Activated CD4-positive, alpha-beta memory T cell treated with anti-CD3 and anti-CD28 coated beads, Interleukin-2, amount 10 ng/mL, durations not matched to agents 7 days and 5 days (primary cell): Measurements from ENCODE around the gene TGFA. TPM values are rescaled to one million over a fixed set of nuclear protein-coding genes. Genes with fewer than 3 reads are reported as not detected.

ENCODE experiments used
- CTCF ChIA-PET: fragments of 350-600 bp; sonication (Branson Sonifier 250); formaldehyde crosslinking; loops from one replicate; lab custom pipeline; 2021; ENCODE audit warnings: antibody characterized with exemption, inconsistent platforms; lab: Charles Lee
- POLR2A ChIA-PET: fragments of 350-600 bp; sonication (Branson Sonifier 250); formaldehyde crosslinking; loops from one replicate; lab custom pipeline; 2021; ENCODE audit warnings: antibody characterized with exemption; lab: Charles Lee
- DNase-seq: peaks from one replicate; pipeline ENCODE4 v3.0.0-alpha.2; 2020
- H3K27ac Mint-ChIP-seq: one replicate; pipeline ENCODE4 v1.8.0; 2021; ENCODE audit warnings: mild to moderate bottlenecking, mixed read lengths
- H3K27me3 Mint-ChIP-seq: one replicate; pipeline ENCODE4 v1.8.0; 2021; ENCODE audit warnings: mixed read lengths
- H3K36me3 Mint-ChIP-seq: one replicate; pipeline ENCODE4 v1.8.0; 2021; ENCODE audit warnings: low read depth, mixed read lengths
- H3K4me1 Mint-ChIP-seq: one replicate; pipeline ENCODE4 v1.8.0; 2021; ENCODE audit warnings: mixed read lengths
- H3K4me3 Mint-ChIP-seq: one replicate; pipeline ENCODE4 v1.8.0; 2021; ENCODE audit warnings: mild to moderate bottlenecking, mixed read lengths
- H3K9me3 Mint-ChIP-seq: one replicate; pipeline ENCODE4 v1.8.0; 2021; ENCODE audit warnings: mixed read lengths
- total RNA-seq, 2 experiments: library from RNA; stranded (reverse); gene quantifications; one replicate each; pipeline ENCODE4 v1.2.3, GENCODE V29; 2021

TGFA gene
- total RNA-seq, 2 experiments from 2014 or later = not detected

- no peak overlapping the region for H3K4me3 Mint-ChIP-seq
- no peaks in the 10 kb centered on the region for H3K9me3 Mint-ChIP-seq
- no peak for DNase-seq
- no peak overlapping the region for H3K27ac Mint-ChIP-seq
- H3K36me3 Mint-ChIP-seq = no peaks in the 10 kb centered on the region
- ChIA-PET CTCF (interaction anchor here (1.3 kb wide), 1 partner anchor 119 kb away, joined by 3 read pairs; no protein-coding TSS in a partner anchor), POLR2A (no interaction called here)
- H3K4me1 Mint-ChIP-seq = no peaks in the 10 kb centered on the region
- H3K27me3 Mint-ChIP-seq = peaks cover 15% of the 10 kb centered on the region
Measured at GRCh38 chr2:70498528-70498927, 55.1 kb downstream of the TGFA start.

GRCh38 chr2:70498054-70498453 is 55.6 kb downstream of the TGFA start:
- Mint-ChIP-seq H3K4me1 (no peaks in the 10 kb centered on the region), H3K4me3 (no peak overlapping the region), H3K27me3 (peaks cover 15% of the 10 kb centered on the region), H3K36me3 (no peaks in the 10 kb centered on the region), H3K9me3 (no peaks in the 10 kb centered on the region), H3K27ac (no peak overlapping the region)
- DNase-seq = no peak
- CTCF ChIA-PET = interaction anchor here (0.8 to 1.3 kb wide), 3 partner anchors 23 to 194 kb away, joined by 3 to 5 read pairs (median 3); no protein-coding TSS in a partner anchor
- POLR2A ChIA-PET = interaction anchor here (0.8 kb wide), 1 partner anchor 11 kb away, joined by 3 read pairs; no protein-coding TSS in a partner anchor

- no peak for DNase-seq
- Mint-ChIP-seq H3K4me1 (no peaks in the 10 kb centered on the region), H3K4me3 (no peak overlapping the region), H3K27ac (no peak overlapping the region), H3K36me3 (no peaks in the 10 kb centered on the region), H3K27me3 (peaks cover 15% of the 10 kb centered on the region), H3K9me3 (no peaks in the 10 kb centered on the region)
- ChIA-PET POLR2A (no interaction called here), CTCF (interaction anchor here (1.2 kb wide), 1 partner anchor 22 kb away, joined by 5 read pairs; no protein-coding TSS in a partner anchor)
Measured at GRCh38 chr2:70496819-70497218, 56.8 kb downstream of the TGFA start.

GRCh38 chr2:70494293-70494886 is 59.2 kb downstream of the TGFA start:
- Mint-ChIP-seq H3K36me3 (no peaks in the 10 kb centered on the region), H3K4me3 (no peak overlapping the region), H3K27ac (no peak overlapping the region), H3K27me3 (peaks cover 11% of the 10 kb centered on the region), H3K4me1 (no peaks in the 10 kb centered on the region), H3K9me3 (no peaks in the 10 kb centered on the region)
- CTCF ChIA-PET = no interaction called here
- POLR2A ChIA-PET = no interaction called here
- no peak for DNase-seq

- Mint-ChIP-seq H3K27me3 (peaks cover 7% of the 10 kb centered on the region), H3K4me1 (no peaks in the 10 kb centered on the region), H3K4me3 (no peak overlapping the region), H3K9me3 (no peaks in the 10 kb centered on the region), H3K36me3 (no peaks in the 10 kb centered on the region), H3K27ac (no peak overlapping the region)
- ChIA-PET POLR2A (no interaction called here), CTCF (no interaction called here)
- no peak for DNase-seq
Measured at GRCh38 chr2:70490381-70490780, 63.2 kb downstream of the TGFA start.

- Mint-ChIP-seq H3K36me3 (no peaks in the 10 kb centered on the region), H3K4me3 (no peak overlapping the region), H3K27me3 (peaks cover 5% of the 10 kb centered on the region), H3K27ac (no peak overlapping the region), H3K9me3 (no peaks in the 10 kb centered on the region), H3K4me1 (no peaks in the 10 kb centered on the region)
- no peak for DNase-seq
- POLR2A ChIA-PET = no interaction called here
- CTCF ChIA-PET = no interaction called here
Measured at GRCh38 chr2:70489165-70489564, 64.5 kb downstream of the TGFA start.

GRCh38 chr2:70484086-70484485 is 69.5 kb downstream of the TGFA start:
- CTCF ChIA-PET = no interaction called here
- no peaks in the 10 kb centered on the region for H3K9me3 Mint-ChIP-seq
- no peaks in the 10 kb centered on the region for H3K36me3 Mint-ChIP-seq
- no peaks in the 10 kb centered on the region for H3K4me1 Mint-ChIP-seq
- H3K27ac Mint-ChIP-seq = no peak overlapping the region
- peaks cover 8% of the 10 kb centered on the region for H3K27me3 Mint-ChIP-seq
- no peak overlapping the region for H3K4me3 Mint-ChIP-seq
- POLR2A ChIA-PET = no interaction called here
- no peak for DNase-seq

- CTCF ChIA-PET = no interaction called here
Measured at GRCh38 chr2:70482401-70482800, 71.2 kb downstream of the TGFA start.

GRCh38 chr2:70480468-70480867 is 73.2 kb downstream of the TGFA start:
- DNase-seq = no peak
- H3K4me3 Mint-ChIP-seq = no peak overlapping the region
- peaks cover 13% of the 10 kb centered on the region for H3K27me3 Mint-ChIP-seq
- H3K4me1 Mint-ChIP-seq = peaks cover 3% of the 10 kb centered on the region
- H3K9me3 Mint-ChIP-seq = no peaks in the 10 kb centered on the region
- ChIA-PET CTCF (no interaction called here), POLR2A (no interaction called here)
- no peak overlapping the region for H3K27ac Mint-ChIP-seq
- no peaks in the 10 kb centered on the region for H3K36me3 Mint-ChIP-seq

More at GRCh38 chr2:70482401-70482800, 71.2 kb downstream of the TGFA start:
- Mint-ChIP-seq H3K36me3 (no peaks in the 10 kb centered on the region), H3K9me3 (no peaks in the 10 kb centered on the region), H3K4me3 (no peak overlapping the region), H3K27ac (no peak overlapping the region), H3K4me1 (no peaks in the 10 kb centered on the region), H3K27me3 (peaks cover 11% of the 10 kb centered on the region)
- POLR2A ChIA-PET = no interaction called here
- no peak for DNase-seq

- DNase-seq = no peak
- no peak overlapping the region for H3K4me3 Mint-ChIP-seq
- peaks cover 10% of the 10 kb centered on the region for H3K4me1 Mint-ChIP-seq
- H3K27me3 Mint-ChIP-seq = peaks cover 13% of the 10 kb centered on the region
- H3K36me3 Mint-ChIP-seq = no peaks in the 10 kb centered on the region
- H3K9me3 Mint-ChIP-seq = no peaks in the 10 kb centered on the region
- no peak overlapping the region for H3K27ac Mint-ChIP-seq
- ChIA-PET CTCF (no interaction called here), POLR2A (no interaction called here)
Measured at GRCh38 chr2:70479816-70480215, 73.8 kb downstream of the TGFA start.

- no peaks in the 10 kb centered on the region for H3K36me3 Mint-ChIP-seq
- no peak for DNase-seq
- no peak overlapping the region for H3K4me3 Mint-ChIP-seq
- H3K27ac Mint-ChIP-seq = no peak overlapping the region
- peaks cover 18% of the 10 kb centered on the region for H3K27me3 Mint-ChIP-seq
- peaks cover 22% of the 10 kb centered on the region for H3K4me1 Mint-ChIP-seq
- ChIA-PET CTCF (no interaction called here), POLR2A (no interaction called here)
- H3K9me3 Mint-ChIP-seq = no peaks in the 10 kb centered on the region
Measured at GRCh38 chr2:70477441-70477844, 76.2 kb downstream of the TGFA start.

- Mint-ChIP-seq H3K27ac (no peak overlapping the region), H3K4me3 (no peak overlapping the region), H3K27me3 (peaks cover 16% of the 10 kb centered on the region), H3K36me3 (no peaks in the 10 kb centered on the region), H3K4me1 (peaks cover 22% of the 10 kb centered on the region), H3K9me3 (no peaks in the 10 kb centered on the region)
- ChIA-PET CTCF (interaction anchor here (0.7 kb wide), 1 partner anchor 22 kb away, joined by 5 read pairs; no protein-coding TSS in a partner anchor), POLR2A (no interaction called here)
- DNase-seq = no peak
Measured at GRCh38 chr2:70475266-70475665, 78.4 kb downstream of the TGFA start.

GRCh38 chr2:70474256-70474848 is 79.3 kb downstream of the TGFA start:
- DNase-seq = no peak
- ChIA-PET POLR2A (no interaction called here), CTCF (no interaction called here)
- Mint-ChIP-seq H3K27ac (no peak overlapping the region), H3K9me3 (no peaks in the 10 kb centered on the region), H3K4me3 (no peak overlapping the region), H3K27me3 (peaks cover 11% of the 10 kb centered on the region), H3K36me3 (no peaks in the 10 kb centered on the region), H3K4me1 (peaks cover 22% of the 10 kb centered on the region)
